ENCODE measurements around the gene ADRM1.

- TF ChIP-seq CTCF (IDR thresholded peaks at IDR 0.05) (no peak), EZH2phosphoT487 (IDR thresholded peaks at IDR 0.05) (no peak), EZH2 (IDR thresholded peaks at IDR 0.05) (no peak)
Measured at GRCh38 chr20:62266340-62266739, 36.5 kb upstream of the ADRM1 start.

Data from neural progenitor cell (in vitro differentiated cells).